ENCODE data around the gene KRT79. TPM values are rescaled to one million over a fixed set of nuclear protein-coding genes. Genes with fewer than 3 reads are reported as not detected.

Gene KRT79
- total and polyA plus RNA-seq, 9 of the 15 experiments (the other 6 are each of a cell fraction or from before 2014, with no cell fraction given), result 0.03 to 2.3 (median 0.23) TPM; not detected in 2

DNA sequence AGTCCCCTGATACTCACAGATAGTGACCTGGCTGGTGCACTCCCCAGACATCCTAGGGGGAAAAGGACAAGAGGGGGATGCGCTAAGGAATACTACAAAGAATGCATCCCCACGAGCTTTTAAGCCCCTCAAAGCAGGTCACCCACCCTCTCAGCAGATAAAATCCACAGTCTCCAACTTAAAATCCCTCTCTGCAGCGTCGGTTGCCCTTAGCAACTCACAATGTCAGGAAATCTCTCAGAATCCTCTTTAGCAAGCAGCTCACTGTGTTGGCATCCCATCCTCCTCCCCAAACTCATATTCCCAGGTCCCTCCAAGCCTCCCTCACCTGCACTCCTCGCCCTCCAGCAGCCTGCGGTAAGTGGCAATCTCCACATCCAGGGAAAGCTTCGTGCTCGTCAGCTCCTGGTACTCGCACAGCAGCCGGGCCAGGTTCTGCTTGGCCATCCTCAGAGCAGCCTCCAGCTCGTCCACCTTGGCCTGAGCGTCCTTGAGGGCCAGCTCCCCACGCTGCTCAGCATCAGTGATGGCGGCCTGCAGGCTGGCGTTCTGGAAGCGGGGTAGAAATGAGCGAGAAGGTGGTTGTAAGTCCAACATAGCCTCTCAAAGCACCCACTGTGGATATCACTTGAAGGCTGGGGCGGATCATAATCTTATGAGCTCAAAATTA is 5.5 kb upstream of the KRT79 start:
- Histone ChIP-seq H3K9ac (ENCODE audit: insufficient read depth in 1 of 2, low read depth in 2 of 2, low read length in 2 of 2) (no peak overlapping the region), H3K4me1 (replicated peaks in 1 of 2; ENCODE audit: control insufficient read depth in 2 of 2, insufficient read depth in 2 of 2, low read length in 2 of 2) (peaks cover 5 to 13% of the 10 kb centered on the region in 2 experiments; a peak in 3 of 5 replicates), H3K27ac (ENCODE audit: extremely low read depth, low read depth, low read length) (no peak overlapping the region), H3K9me1 (ENCODE audit: control insufficient read depth, insufficient read depth, low read length) (no peaks in the 10 kb centered on the region), H3K9me3 (replicated peaks; ENCODE audit: control insufficient read depth, insufficient read depth, low read depth, low read length) (no peaks in the 10 kb centered on the region), H4K20me1 (replicated peaks; ENCODE audit: control insufficient read depth, insufficient read depth, low read length) (0 out of 2 replicates have a peak, but pooled peaks cover 13% of the 10 kb centered on the region), H2AFZ (ENCODE audit: low read depth, low read length) (no peak overlapping the region), H3K27me3 (ENCODE audit: control insufficient read depth in 2 of 2, insufficient read depth in 2 of 2, low read length in 2 of 2) (peaks cover 17 to 53% of the 10 kb centered on the region in 2 experiments), H3K79me2 (ENCODE audit: control insufficient read depth, insufficient read depth, low read length) (no peaks in the 10 kb centered on the region), H3K36me3 (ENCODE audit: control insufficient read depth, insufficient read depth, low read length) (no peaks in the 10 kb centered on the region), H3K4me2 (ENCODE audit: insufficient read depth, low read length) (no peak overlapping the region), H3K4me3 (no peak overlapping the region)
- in situ Hi-C loops (cut with MboI) (no loop called here), intact Hi-C loops (cut with micrococcal nuclease) (no loop called here)
- DNase-seq (ENCODE audit: extremely low read depth in 1 of 4, low spot score in 3 of 4) (no peak), FAIRE-seq (no peak), ATAC-seq (no peak)
- ChIA-PET CTCF (ENCODE audit: low intra/inter-chr PET ratio) (no interaction called here), POLR2A (no interaction called here)
- BruUV-seq (replicated peaks), result no TSS peak
- under 1% methylated on average over 18 of the region's 18 CpGs for WGBS (ENCODE audit: insufficient coverage, low coverage, missing lambda C conversion rate)
- no peak for TF ChIP-seq ZNF23 (CRISPR knock-in tag; IDR thresholded peaks at IDR 0.05)
- no peak for TF ChIP-seq HCFC1 (IDR thresholded peaks at IDR 0.05; ENCODE audit: low read depth, low read length)
- TF ChIP-seq, protein P1, sequence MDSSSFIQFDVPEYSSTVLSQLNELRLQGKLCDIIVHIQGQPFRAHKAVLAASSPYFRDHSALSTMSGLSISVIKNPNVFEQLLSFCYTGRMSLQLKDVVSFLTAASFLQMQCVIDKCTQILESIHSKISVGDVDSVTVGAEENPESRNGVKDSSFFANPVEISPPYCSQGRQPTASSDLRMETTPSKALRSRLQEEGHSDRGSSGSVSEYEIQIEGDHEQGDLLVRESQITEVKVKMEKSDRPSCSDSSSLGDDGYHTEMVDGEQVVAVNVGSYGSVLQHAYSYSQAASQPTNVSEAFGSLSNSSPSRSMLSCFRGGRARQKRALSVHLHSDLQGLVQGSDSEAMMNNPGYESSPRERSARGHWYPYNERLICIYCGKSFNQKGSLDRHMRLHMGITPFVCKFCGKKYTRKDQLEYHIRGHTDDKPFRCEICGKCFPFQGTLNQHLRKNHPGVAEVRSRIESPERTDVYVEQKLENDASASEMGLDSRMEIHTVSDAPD (CRISPR knock-in tag; IDR thresholded peaks at IDR 0.05), result no peak
- no peak for TF ChIP-seq LARP7 (IDR thresholded peaks at IDR 0.05)
- TF ChIP-seq GATAD2B (IDR thresholded peaks at IDR 0.05; ENCODE audit: borderline replicate concordance), result no peak
- TF ChIP-seq HLTF (IDR thresholded peaks at IDR 0.05), result no peak
- no peak for TF ChIP-seq SLC30A9 (CRISPR knock-in tag; IDR thresholded peaks at IDR 0.05)
- TF ChIP-seq TRIM28 (IDR thresholded peaks at IDR 0.05), result no peak
- no peak for TF ChIP-seq ZNF124 (CRISPR knock-in tag; IDR thresholded peaks at IDR 0.05)
- TF ChIP-seq POU5F1 (IDR thresholded peaks at IDR 0.05; ENCODE audit: borderline replicate concordance, low read depth, low read length, partially characterized antibody), result no peak
- TF ChIP-seq ZNF146 (CRISPR knock-in tag; IDR thresholded peaks at IDR 0.05; ENCODE audit: unreplicated experiment), result no peak
- TF ChIP-seq SP1 (CRISPR knock-in tag; IDR thresholded peaks at IDR 0.05), result no peak
- no peak for TF ChIP-seq ZC3H8 (IDR thresholded peaks at IDR 0.05)
- TF ChIP-seq C11orf30 (IDR thresholded peaks at IDR 0.05; ENCODE audit: low read depth), result no peak
- TF ChIP-seq, protein P2, sequence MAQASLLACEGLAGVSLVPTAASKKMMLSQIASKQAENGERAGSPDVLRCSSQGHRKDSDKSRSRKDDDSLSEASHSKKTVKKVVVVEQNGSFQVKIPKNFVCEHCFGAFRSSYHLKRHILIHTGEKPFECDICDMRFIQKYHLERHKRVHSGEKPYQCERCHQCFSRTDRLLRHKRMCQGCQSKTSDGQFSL (CRISPR knock-in tag; IDR thresholded peaks at IDR 0.05), result no peak
- TF ChIP-seq, protein P2 (tag; IDR thresholded peaks at IDR 0.05), result no peak
- TF ChIP-seq KLF1 (tag; IDR thresholded peaks at IDR 0.05), result no peak
- no peak for TF ChIP-seq ZNF134 (CRISPR knock-in tag; conservative IDR thresholded peaks at IDR 0.05)
- TF ChIP-seq CREB1 (IDR thresholded peaks at IDR 0.05), result no peak
- TF ChIP-seq CREB1 (CRISPR knock-in tag; IDR thresholded peaks at IDR 0.05), result no peak
- no peak for TF ChIP-seq SMARCC2 (IDR thresholded peaks at IDR 0.05; ENCODE audit: low read depth)
- TF ChIP-seq NEUROD1 (IDR thresholded peaks at IDR 0.05; ENCODE audit: borderline replicate concordance, low read depth, low read length, partially characterized antibody), result no peak

Data from K562 (cell line).